Suprapubic skin (tissue), 3 donors: ENCODE data around the gene HDC.

Experiments
- EP300 ChIP-seq: sonication (generic); formaldehyde crosslinking; IDR thresholded peaks from one replicate; pipeline ENCODE4 v1.6.1; 2017; ENCODE audit warnings: antibody characterized with exemption
- TF ChIP-seq, protein P1 (sequence below), 2 donors: fragments of 200-600 bp in 1 of 2; fragments of 450-650 bp in 1 of 2; sonication (generic) in 1 of 2; IDR thresholded peaks; one replicate each; pipeline ENCODE4 v1.5.1; 2016 to 2019; ENCODE audit warnings: antibody characterized with exemption in 2 of 2, mild to moderate bottlenecking in 1 of 2, moderate library complexity in 1 of 2

DNA sequence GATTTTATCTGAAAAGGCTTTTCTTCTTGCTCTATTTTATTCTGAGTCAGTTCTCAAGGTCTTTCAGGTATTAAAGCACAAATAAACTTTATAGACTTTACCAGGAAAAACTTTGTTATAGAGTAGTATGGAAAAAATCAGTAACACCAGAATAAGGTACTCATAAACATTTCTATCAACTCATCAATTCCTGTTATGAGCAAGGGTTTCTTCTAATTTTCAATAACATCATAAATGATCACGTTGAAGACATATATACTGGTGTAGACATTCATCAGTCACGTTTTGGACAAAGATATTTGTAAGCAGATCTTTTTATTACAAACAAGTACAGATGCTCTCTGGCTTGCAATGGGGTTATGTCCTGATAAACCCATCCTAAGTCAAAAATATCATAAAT, 9.6 kb upstream of the HDC start:
- TF ChIP-seq, protein P1, sequence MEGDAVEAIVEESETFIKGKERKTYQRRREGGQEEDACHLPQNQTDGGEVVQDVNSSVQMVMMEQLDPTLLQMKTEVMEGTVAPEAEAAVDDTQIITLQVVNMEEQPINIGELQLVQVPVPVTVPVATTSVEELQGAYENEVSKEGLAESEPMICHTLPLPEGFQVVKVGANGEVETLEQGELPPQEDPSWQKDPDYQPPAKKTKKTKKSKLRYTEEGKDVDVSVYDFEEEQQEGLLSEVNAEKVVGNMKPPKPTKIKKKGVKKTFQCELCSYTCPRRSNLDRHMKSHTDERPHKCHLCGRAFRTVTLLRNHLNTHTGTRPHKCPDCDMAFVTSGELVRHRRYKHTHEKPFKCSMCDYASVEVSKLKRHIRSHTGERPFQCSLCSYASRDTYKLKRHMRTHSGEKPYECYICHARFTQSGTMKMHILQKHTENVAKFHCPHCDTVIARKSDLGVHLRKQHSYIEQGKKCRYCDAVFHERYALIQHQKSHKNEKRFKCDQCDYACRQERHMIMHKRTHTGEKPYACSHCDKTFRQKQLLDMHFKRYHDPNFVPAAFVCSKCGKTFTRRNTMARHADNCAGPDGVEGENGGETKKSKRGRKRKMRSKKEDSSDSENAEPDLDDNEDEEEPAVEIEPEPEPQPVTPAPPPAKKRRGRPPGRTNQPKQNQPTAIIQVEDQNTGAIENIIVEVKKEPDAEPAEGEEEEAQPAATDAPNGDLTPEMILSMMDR (IDR thresholded peaks at IDR 0.05) = no peak
- no peak for TF ChIP-seq EP300
